Activated naive CD4-positive, alpha-beta T cell treated with anti-CD3 and anti-CD28 coated beads, Interleukin-2, amount 10 ng/mL, durations not matched to agents 5 hours and 36 hours (primary cell): ENCODE results near the gene CRISP2. TPM values are rescaled to one million over a fixed set of nuclear protein-coding genes. Genes with fewer than 3 reads are reported as not detected.

ENCODE experiments used
- total RNA-seq, 2 experiments: library from RNA; stranded (reverse); gene quantifications; one replicate each; pipeline ENCODE4 v1.2.3, GENCODE V29; 2021

CRISP2 gene, protein sequence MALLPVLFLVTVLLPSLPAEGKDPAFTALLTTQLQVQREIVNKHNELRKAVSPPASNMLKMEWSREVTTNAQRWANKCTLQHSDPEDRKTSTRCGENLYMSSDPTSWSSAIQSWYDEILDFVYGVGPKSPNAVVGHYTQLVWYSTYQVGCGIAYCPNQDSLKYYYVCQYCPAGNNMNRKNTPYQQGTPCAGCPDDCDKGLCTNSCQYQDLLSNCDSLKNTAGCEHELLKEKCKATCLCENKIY
- not detected for total RNA-seq

DNA sequence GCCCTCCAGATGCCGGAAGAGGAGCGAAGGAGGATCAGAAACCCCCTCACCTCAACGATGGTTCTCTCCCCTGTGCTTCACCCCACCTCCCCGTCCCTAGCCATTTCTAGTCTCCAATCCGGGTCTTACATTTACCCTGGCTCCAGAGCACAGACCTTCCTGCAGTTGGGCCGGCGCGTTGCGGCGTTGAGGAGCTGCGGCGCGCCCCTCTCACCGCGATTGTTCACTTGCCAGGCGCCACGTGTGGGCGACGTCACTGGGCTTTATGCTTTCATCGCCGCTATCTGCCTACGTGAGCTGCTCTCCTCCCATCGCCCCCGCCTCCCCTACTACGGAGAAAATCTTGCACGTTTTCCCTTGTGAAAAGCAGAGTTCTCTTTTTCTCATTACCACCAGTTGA lies at the start of gene CRISP2:
Gene CRISP2, minus strand, starts transcription at position 198 of the 400 bp plus-strand sequence. CDS start 4,347 bp downstream, outside the sequence.

DNA sequence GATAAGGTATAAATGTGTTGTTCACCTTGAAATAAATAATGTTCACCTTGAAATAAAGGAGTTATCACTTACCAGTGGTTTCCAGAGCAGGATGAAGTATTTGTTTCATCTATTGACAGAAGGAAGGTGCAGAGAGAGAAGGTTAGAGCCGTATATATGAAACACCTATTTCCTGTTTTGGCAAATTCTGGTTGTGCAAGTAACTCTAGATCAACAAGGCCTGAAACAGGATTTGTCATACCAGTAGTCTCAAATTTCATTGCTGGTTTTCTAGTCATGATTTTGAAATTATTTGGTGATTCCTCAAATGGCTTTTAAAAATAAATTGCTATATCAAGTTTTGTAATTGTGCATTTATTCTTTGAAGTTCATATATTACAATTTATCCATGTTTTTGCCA lies 30.9 kb upstream of the CRISP2 start, which contains the start of gene CRISP3:
Gene CRISP3, minus strand, starts transcription at position 130 of the 400 bp plus-strand sequence. Its CDS starts 21 bp downstream, at position 109.

Other genes with a start within 250 kb of the CRISP2 start
- gene GLYATL3, start 213.6 kb downstream of the CRISP2 start, total RNA-seq: not detected
- under 1 TPM; 0.46 to 0.53 TPM for gene C6orf141, start 162.9 kb downstream of the CRISP2 start, total RNA-seq
- gene RHAG, start 76.7 kb downstream of the CRISP2 start, total RNA-seq: not detected
- not detected for gene CRISP3, start 30.8 kb upstream of the CRISP2 start, total RNA-seq
- not detected for gene PGK2, start 73.7 kb upstream of the CRISP2 start, total RNA-seq
- not detected for gene CRISP1, start 153.0 kb upstream of the CRISP2 start, total RNA-seq